Adipose tissue (tissue), 3 donors: ENCODE data around the gene KIAA0319L. TPM values are rescaled to one million over a fixed set of nuclear protein-coding genes. Genes with fewer than 3 reads are reported as not detected.

Source experiments
- H3K27ac ChIP-seq: one replicate; pipeline ENCODE4 v1.5.1; 2013; ENCODE audit warnings: low read depth, low read length
- WGBS, 3 donors: extraction: QIAGEN DNeasy Blood & Tissue Kit; methylation state at CpG; one replicate each; pipeline ENCODE4 v1.1.7; 2013; 5-methylcytosine and 5-hydroxymethylcytosine counted together
- polyA plus RNA-seq, 3 donors: library from polyadenylated mRNA; stranded (reverse); fragments of 200-250 nt; gene quantifications; one replicate each; pipeline ENCODE4 v1.2.3, GENCODE V29; 2013
- donor health status: healthy with polysubstance abuse.
- donor health status: Bipolar disorder and iron deficiency.
- donor health status: healthy.

The KIAA0319L gene
- polyA plus RNA-seq, 3 donors: 16.9 to 29.0 (median 19.8) TPM

DNA sequence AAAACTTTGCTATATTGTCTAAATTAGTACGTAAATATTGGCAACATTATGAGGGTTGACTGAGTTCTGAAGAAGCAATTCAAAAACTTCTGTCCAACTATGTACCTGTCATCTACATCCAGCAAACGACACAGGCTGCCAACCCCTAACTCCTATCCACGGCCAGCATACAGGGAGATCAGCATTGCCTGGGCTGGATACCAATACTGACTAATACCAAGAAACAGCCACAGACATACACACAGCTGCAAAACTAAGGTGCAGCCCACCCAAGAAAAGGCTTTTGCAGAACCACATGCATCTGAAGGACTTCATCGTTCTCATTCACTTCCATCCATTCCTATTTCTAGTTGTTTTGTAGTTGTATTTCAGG is 2.0 kb downstream of the KIAA0319L start:
- WGBS, 3 donors: 42 to 84% (median 74%) methylated on average over 4 of the region's 4 CpGs
- H3K27ac ChIP-seq: no peak overlapping the region

DNA sequence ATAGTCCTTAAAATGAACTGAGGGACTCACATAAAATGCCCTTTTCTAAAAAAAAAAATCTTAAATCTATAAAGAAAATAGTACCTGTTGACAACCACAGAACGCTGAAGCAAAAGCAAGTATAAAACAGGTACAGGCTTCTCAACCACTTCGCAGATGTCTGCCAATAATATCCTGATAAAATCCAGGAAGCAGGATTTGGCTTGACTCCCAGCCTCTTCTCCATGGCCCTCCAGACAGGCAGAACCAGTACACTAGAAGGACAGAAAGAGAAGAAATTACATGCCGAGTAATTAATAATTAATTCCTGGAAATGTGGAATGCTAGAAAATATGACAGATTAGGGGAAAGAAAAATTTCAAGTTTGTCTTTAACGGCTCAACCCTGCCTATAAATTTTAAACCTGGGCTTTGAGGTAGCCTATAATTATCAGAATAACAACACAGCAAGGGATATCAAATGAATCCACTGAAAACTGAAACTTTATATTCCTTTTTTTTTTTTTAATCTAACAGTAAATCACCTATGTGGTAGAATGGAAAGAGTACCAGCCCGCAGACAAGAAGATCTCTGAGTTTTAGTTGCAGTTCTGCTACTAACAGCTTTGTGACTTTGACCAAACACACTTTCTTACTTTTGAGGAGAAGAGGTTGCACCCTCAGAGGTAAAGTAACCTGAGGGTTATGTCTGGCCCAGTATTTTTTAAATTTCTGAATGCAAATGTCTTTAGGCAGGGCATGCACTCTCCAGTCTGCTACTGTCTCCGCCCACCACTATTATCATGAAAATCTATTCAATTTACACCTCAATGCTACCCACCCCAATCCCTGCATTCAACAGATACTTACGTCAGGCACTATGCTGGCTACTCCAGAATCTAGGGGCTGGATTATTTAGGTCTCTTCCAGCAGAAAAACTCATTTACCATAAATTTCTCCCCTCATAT is 2.7 kb downstream of the KIAA0319L start:
- WGBS, 3 donors: 37 to 62% (median 54%) methylated on average over 7 of the region's 7 CpGs
- no peak overlapping the region for H3K27ac ChIP-seq

DNA sequence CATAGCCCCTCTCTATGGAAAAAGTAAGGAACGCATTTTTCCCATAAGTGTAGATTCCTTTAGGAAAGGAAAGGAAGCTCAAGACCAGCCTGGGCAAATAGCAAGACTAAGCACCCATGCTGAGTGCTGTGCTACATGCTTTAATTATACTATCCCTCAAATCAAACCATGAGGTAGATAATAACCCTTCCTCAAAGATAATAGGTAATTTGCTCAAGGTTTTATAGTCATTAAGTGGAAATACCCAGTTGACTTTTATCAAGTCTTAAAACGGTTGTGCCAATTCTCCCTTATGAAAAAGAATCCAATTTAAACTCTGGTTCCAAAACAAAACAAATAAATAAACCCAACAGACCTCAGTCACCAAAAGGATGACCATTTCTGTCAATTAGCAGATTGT is 3.4 kb downstream of the KIAA0319L start:
- no peak overlapping the region for H3K27ac ChIP-seq
- 45 to 70% (median 53%) methylated on average over 2 of the region's 2 CpGs for WGBS, 3 donors

DNA sequence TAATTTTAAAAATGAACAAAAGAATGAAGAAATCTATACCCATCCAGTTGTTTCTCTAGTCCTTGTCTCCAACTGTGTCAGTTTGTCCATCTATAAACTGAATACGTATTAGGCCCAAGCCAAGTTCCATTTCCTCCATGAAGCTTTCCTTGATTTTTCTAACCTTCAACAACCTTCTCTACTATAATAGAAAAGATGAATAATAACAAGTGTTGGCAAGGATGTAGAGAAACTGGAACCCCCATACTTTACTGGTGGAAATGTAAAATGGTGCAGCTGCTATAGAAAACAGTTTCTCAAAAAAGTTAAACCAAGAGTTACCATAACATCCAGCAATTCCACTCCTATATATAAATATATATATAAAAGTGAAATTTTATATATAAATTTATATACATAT is 10.6 kb downstream of the KIAA0319L start:
- 96 to 100% (median 97%) methylated on average over 1 of the region's 1 CpG for WGBS, 3 donors
- no peak overlapping the region for H3K27ac ChIP-seq

DNA sequence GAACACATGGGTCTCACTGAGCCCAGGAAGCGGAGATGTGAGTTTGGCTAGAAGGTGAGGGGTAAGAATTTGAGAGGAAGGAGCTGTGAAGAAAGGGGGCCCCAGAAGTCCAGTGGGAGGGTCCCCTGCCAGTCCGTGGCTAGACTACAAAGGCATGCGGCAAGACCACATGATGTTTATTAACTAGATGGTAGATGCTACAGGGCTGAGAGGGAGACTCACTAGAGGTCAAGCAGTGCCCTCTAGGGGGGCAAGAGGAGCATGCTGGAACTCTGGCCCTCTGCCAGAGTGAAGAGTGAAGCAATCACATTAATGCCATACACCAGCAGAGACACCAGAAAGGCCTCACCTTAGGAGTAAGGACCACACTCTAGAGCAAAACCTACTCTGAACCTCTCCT is 12.2 kb downstream of the KIAA0319L start:
- WGBS, 3 donors: 45 to 56% (median 52%) methylated on average over 3 of the region's 3 CpGs
- no peak overlapping the region for H3K27ac ChIP-seq

DNA sequence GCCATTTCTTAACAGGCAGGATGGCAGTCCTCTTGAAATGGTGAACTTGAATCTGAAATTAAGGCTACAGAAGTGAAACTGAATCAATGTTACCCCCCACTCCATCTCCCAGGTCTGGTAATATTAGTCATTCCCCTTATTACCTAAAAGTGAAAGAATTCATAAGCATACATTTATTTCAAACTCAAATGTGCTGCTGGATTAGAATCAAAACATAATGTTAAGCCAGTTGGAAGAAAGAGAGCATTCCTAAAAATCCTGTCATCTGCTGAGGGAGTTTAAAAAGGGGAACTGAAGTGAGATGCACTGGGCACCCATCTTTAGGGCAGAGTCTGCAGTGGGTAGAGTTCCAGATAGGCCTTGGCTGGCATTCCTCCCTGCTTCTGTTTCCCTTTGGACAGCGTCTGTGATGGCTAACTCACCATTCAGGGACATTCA is 17.4 kb downstream of the KIAA0319L start:
- H3K27ac ChIP-seq: no peak overlapping the region
- WGBS, 3 donors: 16 to 31% (median 23%) methylated on average over 1 of the region's 1 CpG

DNA sequence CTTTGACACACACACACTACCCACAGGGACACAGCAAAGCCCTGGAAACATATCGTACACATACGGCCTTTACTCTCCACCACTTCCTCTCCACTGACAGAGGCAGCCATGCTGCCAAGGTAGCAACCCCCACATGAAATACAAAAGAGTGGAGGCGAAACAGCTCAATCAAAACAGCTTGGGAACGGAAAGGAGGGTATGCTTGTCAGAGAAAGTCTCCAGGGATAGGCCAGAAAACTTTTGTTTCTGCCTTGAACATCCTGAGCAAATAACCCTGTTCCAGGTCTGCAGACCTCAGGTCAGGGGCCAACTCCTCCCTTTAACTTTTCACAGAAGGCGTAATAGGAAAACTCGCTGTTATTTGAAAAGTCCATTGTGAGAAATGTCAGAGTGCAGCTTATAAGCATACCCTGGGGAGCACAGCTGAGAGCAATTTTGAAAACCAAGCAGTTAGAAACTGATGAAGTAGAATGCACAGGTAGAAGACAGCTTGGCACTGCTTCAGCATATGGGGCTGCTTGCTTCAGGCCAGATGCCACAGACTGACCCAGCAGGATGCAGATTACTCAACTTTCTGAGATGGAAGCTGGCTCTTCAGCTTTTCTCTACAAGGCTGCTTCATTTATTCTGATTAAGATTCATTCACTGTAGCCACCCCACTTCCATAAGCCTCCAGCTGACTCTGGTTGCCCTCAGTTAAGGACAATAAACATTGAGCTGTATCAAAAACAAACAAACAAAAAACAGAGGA is 18.0 kb downstream of the KIAA0319L start:
- no peak overlapping the region for H3K27ac ChIP-seq
- WGBS, 3 donors: 41 to 60% (median 42%) methylated on average over 6 of the region's 6 CpGs

DNA sequence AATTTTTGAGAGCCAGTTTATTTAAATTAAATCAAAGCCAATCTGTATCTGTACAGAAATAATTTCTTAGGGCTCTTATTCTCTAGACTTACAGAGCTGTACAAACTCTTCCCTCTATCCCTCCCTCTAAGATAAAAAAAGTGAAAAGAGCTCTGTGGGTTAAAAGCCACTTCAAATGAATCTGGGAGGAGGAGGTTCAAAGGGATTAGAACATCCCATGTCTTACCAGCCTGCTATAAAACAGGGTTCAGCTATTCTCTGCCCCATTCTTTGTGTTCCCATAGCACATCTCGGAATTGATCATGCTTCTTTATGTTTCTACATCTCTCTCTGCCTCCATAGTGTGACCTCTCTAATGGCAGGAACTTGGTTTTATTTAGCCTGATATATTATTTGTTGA is 19.4 kb downstream of the KIAA0319L start:
- H3K27ac ChIP-seq: no peak overlapping the region
- WGBS, 3 donors: 84 to 95% (median 88%) methylated on average over 1 of the region's 1 CpG

DNA sequence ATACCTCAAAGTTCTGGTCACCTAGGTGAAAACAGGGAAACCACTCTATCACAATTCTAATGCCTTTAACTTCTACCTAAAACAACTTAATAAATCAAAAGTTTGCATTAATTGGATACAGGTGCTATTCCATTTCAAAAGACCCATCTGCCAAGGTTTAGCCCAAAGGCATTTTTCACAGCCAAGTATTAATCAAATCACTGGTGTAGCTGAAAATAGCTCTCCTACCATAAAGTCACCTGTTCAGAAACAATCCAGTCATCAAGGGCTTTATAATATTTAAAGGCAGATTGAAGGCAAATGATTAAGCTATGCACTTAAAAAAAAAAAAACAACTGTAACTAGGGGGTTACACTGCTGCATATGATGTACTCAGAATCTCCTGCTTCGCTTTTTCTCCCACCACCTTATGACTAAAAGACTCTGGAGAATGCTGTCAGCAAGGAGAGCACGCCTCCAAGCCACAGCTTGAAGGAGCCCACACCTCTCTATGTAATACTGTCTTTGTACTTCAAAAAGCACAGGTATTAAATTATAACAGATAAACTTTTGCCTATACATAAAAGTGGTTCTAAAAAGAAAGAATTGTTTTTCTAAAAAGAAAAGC is 20.5 kb downstream of the KIAA0319L start:
- WGBS, 3 donors: 86 to 96% (median 94%) methylated on average over 2 of the region's 2 CpGs
- no peak overlapping the region for H3K27ac ChIP-seq

DNA sequence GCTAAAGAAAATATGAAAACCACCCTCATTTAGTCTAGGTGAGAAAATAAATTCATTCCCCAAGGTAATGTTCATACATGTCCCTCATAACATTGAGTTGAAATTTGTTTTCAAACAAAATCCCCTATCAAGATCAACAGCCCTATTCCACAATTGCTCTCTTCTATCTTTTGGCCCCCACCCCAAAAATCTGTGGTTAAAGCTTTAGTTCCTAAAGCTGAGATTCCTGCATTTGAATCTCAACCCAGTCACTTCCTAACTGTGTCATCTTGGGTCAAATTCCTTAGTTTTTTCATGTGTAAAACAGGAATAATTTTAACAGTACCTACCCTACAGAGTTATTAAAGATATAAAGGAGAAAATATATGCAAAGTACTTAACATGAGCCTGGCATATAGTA is 22.0 kb downstream of the KIAA0319L start:
- no peak overlapping the region for H3K27ac ChIP-seq

DNA sequence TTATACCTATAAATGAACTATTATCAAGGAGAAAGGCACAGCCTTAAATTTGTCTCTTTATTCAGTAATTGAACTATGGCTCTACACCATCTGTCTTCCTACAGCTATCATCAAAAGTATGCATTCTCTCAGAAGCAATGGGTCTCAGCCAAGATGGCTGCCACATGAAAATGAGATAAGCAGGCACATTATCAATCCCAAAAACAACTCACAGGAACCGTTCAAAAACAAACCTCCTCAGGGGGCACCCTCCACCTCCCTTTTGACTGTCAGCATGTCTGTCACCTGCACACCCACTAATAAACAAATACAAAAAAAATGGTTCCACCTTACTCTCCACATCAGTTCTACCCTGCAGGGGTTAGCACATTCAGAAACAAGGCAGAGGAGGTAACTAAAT is 23.6 kb downstream of the KIAA0319L start:
- 18 to 42% (median 34%) methylated on average over 1 of the region's 1 CpG for WGBS, 3 donors
- no peak overlapping the region for H3K27ac ChIP-seq

DNA sequence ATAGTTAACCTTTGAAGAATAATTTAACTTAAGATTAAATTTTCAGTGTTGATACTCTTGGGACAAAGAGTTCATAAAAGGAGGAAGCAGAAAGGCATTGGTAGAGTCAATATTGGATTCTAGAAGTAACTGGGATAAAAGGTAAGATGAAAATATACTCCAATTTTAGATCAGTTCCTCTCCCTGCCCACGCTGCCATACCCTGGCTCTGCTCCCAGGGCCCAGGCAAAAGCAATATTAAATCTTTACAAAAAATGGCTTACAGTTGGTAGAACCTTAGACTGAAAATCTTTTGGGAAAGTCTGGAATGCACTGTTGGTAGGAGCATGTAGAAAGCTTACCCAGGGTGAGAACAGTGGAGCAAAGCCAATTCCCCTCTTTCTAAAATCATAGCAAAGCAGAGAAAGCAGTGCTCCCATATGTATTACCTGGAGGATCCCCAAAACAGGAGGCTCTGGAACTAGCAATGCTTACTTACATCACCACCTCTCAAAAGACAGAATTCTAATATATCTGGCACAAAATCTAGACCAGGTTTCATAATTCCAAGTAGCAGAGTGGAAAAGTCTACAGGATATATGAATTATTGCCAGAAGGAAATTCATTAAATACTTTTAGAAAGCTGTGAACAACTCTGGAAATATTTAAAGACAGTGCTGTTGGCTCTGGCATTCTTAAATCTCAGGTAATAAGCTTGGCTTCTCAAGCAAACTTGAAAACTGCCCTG is 24.5 kb downstream of the KIAA0319L start:
- no peak overlapping the region for H3K27ac ChIP-seq
- 72 to 78% (median 75%) methylated on average over 1 of the region's 1 CpG for WGBS, 3 donors

DNA sequence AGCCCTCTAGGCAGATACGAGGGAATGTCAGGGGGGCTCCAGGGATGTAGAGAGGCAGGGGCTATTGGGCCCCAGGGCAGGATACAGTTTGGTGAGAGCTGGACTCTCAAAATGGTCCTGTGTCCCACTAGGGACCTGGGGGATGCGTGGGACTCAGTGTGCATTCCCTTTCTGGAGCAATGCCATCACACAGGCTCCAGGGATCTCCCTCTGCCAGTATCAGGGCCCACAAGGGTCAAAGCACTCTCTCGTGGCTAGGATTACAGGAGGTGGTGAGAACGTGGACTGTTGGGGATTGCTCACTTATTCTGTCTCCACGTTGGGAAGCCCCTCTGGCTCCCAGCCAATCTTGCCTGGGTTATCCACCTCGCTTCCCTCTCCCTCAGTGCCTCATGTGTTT is 25.8 kb downstream of the KIAA0319L start:
- 83 to 88% (median 84%) methylated on average over 6 of the region's 6 CpGs for WGBS, 3 donors
- H3K27ac ChIP-seq: no peak overlapping the region

DNA sequence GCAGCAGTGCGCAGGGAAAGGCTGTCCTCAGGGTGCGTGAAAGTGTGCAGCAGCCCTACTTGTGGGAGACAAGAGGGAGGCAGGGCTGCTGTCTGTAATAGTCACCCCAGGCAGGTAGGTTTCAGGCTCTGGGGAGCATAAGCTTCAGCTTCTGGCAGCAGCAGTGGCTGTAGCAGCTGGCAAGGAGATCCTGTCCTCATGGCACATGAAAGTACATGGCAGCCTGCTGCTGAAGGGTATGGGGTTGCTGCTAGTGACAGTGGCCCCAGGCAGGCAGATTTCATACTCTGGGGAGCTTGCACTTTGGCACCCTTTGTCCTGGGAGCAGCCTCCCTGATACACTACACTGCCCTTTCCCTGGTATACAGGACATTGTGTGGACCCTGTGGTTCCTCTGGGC is 26.3 kb downstream of the KIAA0319L start:
- WGBS, 3 donors: 97 to 100% (median 99%) methylated on average over 2 of the region's 2 CpGs
- H3K27ac ChIP-seq: no peak overlapping the region

DNA sequence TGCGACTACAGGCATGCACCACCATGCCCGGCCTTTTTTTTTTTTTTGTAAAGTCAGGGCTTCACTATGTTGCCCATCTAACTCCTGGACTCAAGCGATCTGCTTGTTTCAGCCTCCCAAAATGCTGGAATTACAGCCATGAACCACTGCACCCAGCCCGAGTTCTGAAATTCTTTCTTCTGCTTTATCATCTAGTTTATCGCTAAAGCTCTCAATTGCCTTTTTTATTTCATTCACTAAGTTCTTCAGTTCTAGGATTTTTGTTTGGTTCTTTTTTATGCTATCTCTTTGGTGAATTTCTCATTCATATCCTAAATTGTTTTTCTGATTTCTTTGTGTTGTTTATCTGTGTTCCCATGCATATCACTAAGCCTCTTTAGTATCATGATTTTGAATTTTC is 27.0 kb downstream of the KIAA0319L start:
- 77 to 80% (median 79%) methylated on average over 5 of the region's 5 CpGs for WGBS, 3 donors

DNA sequence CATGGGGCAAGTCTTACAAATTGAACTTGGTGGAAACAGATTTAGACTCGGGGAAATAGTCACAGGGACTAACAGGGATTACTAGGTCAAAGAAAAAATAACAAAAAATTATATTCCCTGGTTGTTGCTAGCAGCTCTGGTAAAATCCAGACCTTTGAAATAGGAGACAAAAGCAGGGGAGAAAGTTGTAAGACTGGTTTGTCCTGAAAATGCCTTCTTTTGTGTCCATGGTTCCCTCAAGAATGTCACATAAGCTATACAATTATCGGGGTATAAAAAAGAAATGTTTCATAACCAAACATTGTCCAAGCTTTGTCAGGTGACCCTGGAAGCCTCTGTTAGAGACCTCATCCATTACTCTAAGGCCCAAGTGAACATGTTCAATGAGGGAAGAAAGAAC is 33.1 kb downstream of the KIAA0319L start:
- 38 to 91% (median 87%) methylated on average over 2 of the region's 2 CpGs for WGBS, 3 donors
- H3K27ac ChIP-seq: no peak overlapping the region

More for the DNA sequence above, 27.0 kb downstream of the KIAA0319L start:
- no peak overlapping the region for H3K27ac ChIP-seq

DNA sequence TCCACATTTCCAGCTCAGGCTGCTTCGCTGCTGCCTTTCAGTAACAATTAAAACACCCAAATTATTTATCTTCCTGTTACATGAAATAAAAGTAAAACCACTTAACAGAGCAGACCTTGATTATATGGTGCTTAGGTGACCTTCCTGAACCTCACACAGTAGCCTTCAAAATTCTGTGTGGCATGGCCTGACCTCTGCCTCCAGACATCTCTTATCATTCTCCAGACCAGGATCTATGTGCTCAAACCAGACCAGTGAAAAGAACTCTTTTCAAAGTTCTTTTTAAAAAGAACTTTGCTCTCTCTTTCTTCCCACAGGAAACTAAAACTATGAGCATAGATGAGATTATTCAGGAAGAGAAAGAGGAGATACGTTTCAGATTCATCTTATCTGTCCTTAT is 37.8 kb downstream of the KIAA0319L start:
- H3K27ac ChIP-seq: no peak overlapping the region
- WGBS, 3 donors: 72 to 79% (median 72%) methylated on average over 2 of the region's 2 CpGs

DNA sequence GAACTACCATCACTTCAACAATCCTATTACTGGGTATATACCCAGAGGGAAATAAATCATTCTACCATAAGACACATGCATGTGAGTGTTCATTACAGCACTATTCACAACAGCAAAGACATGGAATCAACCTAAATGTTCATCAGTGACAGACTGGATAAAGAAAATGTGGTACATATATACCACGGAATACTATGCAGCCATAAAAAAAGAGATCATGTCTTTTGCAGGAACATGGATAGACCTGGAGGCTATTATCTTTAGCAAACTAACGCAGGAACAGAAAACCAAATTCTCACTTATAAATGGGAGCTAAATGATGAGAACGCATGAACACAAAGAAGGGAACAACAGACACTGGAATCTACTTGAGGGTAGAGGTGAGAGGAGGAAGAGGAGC is 39.0 kb downstream of the KIAA0319L start:
- H3K27ac ChIP-seq: no peak overlapping the region
- WGBS, 3 donors: 96 to 99% (median 98%) methylated on average over 3 of the region's 3 CpGs

DNA sequence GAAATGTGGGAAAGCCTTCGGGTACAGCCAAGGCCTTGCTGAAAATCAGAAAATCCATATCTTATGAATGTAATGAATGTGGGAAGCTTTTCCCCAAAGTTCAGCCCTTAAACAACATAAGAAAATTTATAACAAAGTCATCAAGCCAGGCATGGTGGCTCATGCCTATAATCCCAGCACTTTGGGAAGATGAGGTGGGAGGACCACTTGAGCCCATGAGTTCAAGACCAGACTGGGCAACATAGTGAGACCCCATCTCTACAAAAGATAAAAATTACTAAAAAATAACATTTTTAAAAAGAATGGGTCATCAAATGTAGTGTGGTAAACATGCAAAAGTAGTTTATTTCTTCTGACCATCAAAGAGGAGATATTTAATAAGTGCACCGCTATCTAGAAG is 45.9 kb downstream of the KIAA0319L start:
- H3K27ac ChIP-seq: no peak overlapping the region
- WGBS, 3 donors: 97% methylated on average over 2 of the region's 2 CpGs
